SJCRH30 (cell line): ENCODE measurements around the gene NEK7. TPM values are rescaled to one million over a fixed set of nuclear protein-coding genes. Genes with fewer than 3 reads are reported as not detected.

Experiments
- DNase-seq, 2 experiments: peaks; one replicate each; pipeline ENCODE4 v3.0.0-alpha.2; 2015 to 2020
- H3K27ac ChIP-seq: fragments of 250-450 bp; sonication (Bioruptor Pico); 2 replicates; pipeline ENCODE4 v1.5.1; 2020; ENCODE audit warnings: mild to moderate bottlenecking, moderate library complexity
- H3K27me3 ChIP-seq: fragments of 250-450 bp; sonication (Bioruptor Pico); 2 replicates; pipeline ENCODE4 v1.5.1; 2020; ENCODE audit warnings: mild to moderate bottlenecking, moderate library complexity
- H3K36me3 ChIP-seq: fragments of 250-450 bp; sonication (Bioruptor Pico); 2 replicates; pipeline ENCODE4 v1.5.1; 2020; ENCODE audit warnings: mild to moderate bottlenecking, moderate library complexity
- H3K4me1 ChIP-seq: fragments of 250-450 bp; sonication (Bioruptor Pico); 2 replicates; pipeline ENCODE4 v1.5.1; 2020; ENCODE audit warnings: mild to moderate bottlenecking, moderate library complexity
- H3K4me3 ChIP-seq: fragments of 250-450 bp; sonication (Bioruptor Pico); 2 replicates; pipeline ENCODE4 v1.5.1; 2020; ENCODE audit warnings: mild to moderate bottlenecking, moderate library complexity
- H3K9me3 ChIP-seq: fragments of 250-450 bp; sonication (Bioruptor Pico); replicated peaks from 2 replicates; pipeline ENCODE4 v1.5.1; 2020; ENCODE audit warnings: mild to moderate bottlenecking, moderate library complexity
- total RNA-seq: library from RNA; depleted of rRNA; stranded (reverse); fragments of >200 nt; shearing (Covaris generic); gene quantifications from 2 replicates; pipeline ENCODE4 v1.2.3, GENCODE V29; 2014

The NEK7 gene
- total RNA-seq, 1 experiment from 2014 or later = 28.4 TPM

- Histone ChIP-seq H3K27ac (no peak overlapping the region), H3K4me3 (no peak overlapping the region), H3K9me3 (no peaks in the 10 kb centered on the region), H3K27me3 (no peaks in the 10 kb centered on the region), H3K36me3 (no peaks in the 10 kb centered on the region), H3K4me1 (peaks cover 21% of the 10 kb centered on the region)
- DNase-seq = no peak
Measured at GRCh38 chr1:198171667-198172540, 15.1 kb downstream of the NEK7 start.

- no peak overlapping the region for H3K4me3 ChIP-seq
- no peaks in the 10 kb centered on the region for H3K27me3 ChIP-seq
- DNase-seq = no peak
- H3K4me1 ChIP-seq = peaks cover 17% of the 10 kb centered on the region
- H3K27ac ChIP-seq = no peak overlapping the region
- no peaks in the 10 kb centered on the region for H3K36me3 ChIP-seq
- H3K9me3 ChIP-seq = no peaks in the 10 kb centered on the region
Measured at GRCh38 chr1:198173832-198174231, 17.0 kb downstream of the NEK7 start.

GRCh38 chr1:198174297-198174696 is 17.5 kb downstream of the NEK7 start:
- Histone ChIP-seq H3K4me1 (peaks cover 16% of the 10 kb centered on the region), H3K9me3 (no peaks in the 10 kb centered on the region), H3K36me3 (no peaks in the 10 kb centered on the region), H3K27me3 (no peaks in the 10 kb centered on the region), H3K27ac (no peak overlapping the region), H3K4me3 (no peak overlapping the region)
- DNase-seq = no peak

- Histone ChIP-seq H3K36me3 (no peaks in the 10 kb centered on the region), H3K4me3 (no peak overlapping the region), H3K27ac (no peak overlapping the region), H3K27me3 (no peaks in the 10 kb centered on the region), H3K4me1 (peaks cover 22% of the 10 kb centered on the region), H3K9me3 (no peaks in the 10 kb centered on the region)
- DNase-seq = no peak
Measured at GRCh38 chr1:198175423-198176170, 18.8 kb downstream of the NEK7 start.

- Histone ChIP-seq H3K9me3 (no peaks in the 10 kb centered on the region), H3K27ac (no peak overlapping the region)
Measured at GRCh38 chr1:198176179-198176578, 19.4 kb downstream of the NEK7 start.

GRCh38 chr1:198177546-198177945 is 20.7 kb downstream of the NEK7 start:
- Histone ChIP-seq H3K36me3 (no peaks in the 10 kb centered on the region), H3K27ac (no peak overlapping the region), H3K27me3 (no peaks in the 10 kb centered on the region), H3K9me3 (no peaks in the 10 kb centered on the region), H3K4me1 (peaks cover 22% of the 10 kb centered on the region), H3K4me3 (no peak overlapping the region)
- DNase-seq = no peak

More at GRCh38 chr1:198176179-198176578, 19.4 kb downstream of the NEK7 start:
- Histone ChIP-seq H3K4me1 (peaks cover 22% of the 10 kb centered on the region), H3K36me3 (no peaks in the 10 kb centered on the region), H3K27me3 (no peaks in the 10 kb centered on the region), H3K4me3 (no peak overlapping the region)
- no peak for DNase-seq

- no peak for DNase-seq
- Histone ChIP-seq H3K4me3 (no peak overlapping the region), H3K36me3 (no peaks in the 10 kb centered on the region), H3K9me3 (no peaks in the 10 kb centered on the region), H3K27me3 (no peaks in the 10 kb centered on the region), H3K4me1 (peaks cover 22% of the 10 kb centered on the region), H3K27ac (no peak overlapping the region)
Measured at GRCh38 chr1:198178615-198179014, 21.8 kb downstream of the NEK7 start.

- Histone ChIP-seq H3K4me3 (peak overlapping the region; percentile 33), H3K9me3 (no peaks in the 10 kb centered on the region), H3K27ac (peak overlapping the region; percentile 24), H3K27me3 (no peaks in the 10 kb centered on the region), H3K4me1 (peaks cover 22% of the 10 kb centered on the region), H3K36me3 (no peaks in the 10 kb centered on the region)
- peak; percentile 47 to 83 for DNase-seq
Measured at GRCh38 chr1:198179556-198179981, 22.8 kb downstream of the NEK7 start.

- H3K27ac ChIP-seq = no peak overlapping the region
- H3K36me3 ChIP-seq = no peaks in the 10 kb centered on the region
- H3K4me3 ChIP-seq = no peak overlapping the region
- H3K4me1 ChIP-seq = peaks cover 12% of the 10 kb centered on the region
- H3K27me3 ChIP-seq = no peaks in the 10 kb centered on the region
- no peaks in the 10 kb centered on the region for H3K9me3 ChIP-seq
- no peak for DNase-seq
Measured at GRCh38 chr1:198183605-198184004, 26.8 kb downstream of the NEK7 start.

GRCh38 chr1:198184516-198184915 is 27.7 kb downstream of the NEK7 start:
- no peaks in the 10 kb centered on the region for H3K36me3 ChIP-seq
- no peaks in the 10 kb centered on the region for H3K9me3 ChIP-seq
- no peak overlapping the region for H3K27ac ChIP-seq
- DNase-seq = no peak
- no peak overlapping the region for H3K4me3 ChIP-seq
- H3K4me1 ChIP-seq = peaks cover 7% of the 10 kb centered on the region
- no peaks in the 10 kb centered on the region for H3K27me3 ChIP-seq

GRCh38 chr1:198185146-198185545 is 28.3 kb downstream of the NEK7 start:
- no peak overlapping the region for H3K4me3 ChIP-seq
- H3K27ac ChIP-seq = no peak overlapping the region
- H3K36me3 ChIP-seq = no peaks in the 10 kb centered on the region
- H3K4me1 ChIP-seq = peaks cover 2% of the 10 kb centered on the region
- H3K27me3 ChIP-seq = no peaks in the 10 kb centered on the region
- no peak for DNase-seq
- H3K9me3 ChIP-seq = no peaks in the 10 kb centered on the region

- H3K4me3 ChIP-seq = no peak overlapping the region
- no peaks in the 10 kb centered on the region for H3K36me3 ChIP-seq
- H3K9me3 ChIP-seq = no peaks in the 10 kb centered on the region
- H3K4me1 ChIP-seq = no peaks in the 10 kb centered on the region
- no peak overlapping the region for H3K27ac ChIP-seq
- no peak for DNase-seq
- H3K27me3 ChIP-seq = no peaks in the 10 kb centered on the region
Measured at GRCh38 chr1:198185759-198186158, 29.0 kb downstream of the NEK7 start.

- H3K4me3 ChIP-seq = no peak overlapping the region
- H3K9me3 ChIP-seq = no peaks in the 10 kb centered on the region
- H3K4me1 ChIP-seq = no peaks in the 10 kb centered on the region
- DNase-seq = no peak
- H3K27me3 ChIP-seq = no peaks in the 10 kb centered on the region
- H3K27ac ChIP-seq = no peak overlapping the region
- no peaks in the 10 kb centered on the region for H3K36me3 ChIP-seq
Measured at GRCh38 chr1:198186916-198187580, 30.2 kb downstream of the NEK7 start.

GRCh38 chr1:198187973-198188588 is 31.3 kb downstream of the NEK7 start:
- no peaks in the 10 kb centered on the region for H3K36me3 ChIP-seq
- no peaks in the 10 kb centered on the region for H3K9me3 ChIP-seq
- no peak overlapping the region for H3K27ac ChIP-seq
- H3K27me3 ChIP-seq = no peaks in the 10 kb centered on the region
- no peak overlapping the region for H3K4me3 ChIP-seq
- H3K4me1 ChIP-seq = no peaks in the 10 kb centered on the region
- DNase-seq = no peak
